SH-SY5Y (cell line): ENCODE measurements around the gene ZIC4.

ENCODE experiments used
- GATA2 ChIP-seq: IDR thresholded peaks from 2 replicates; pipeline ENCODE4 v1.6.1; 2011; ENCODE audit warnings: mild to moderate bottlenecking, low read depth, low read length
- GATA3 ChIP-seq: IDR thresholded peaks from 2 replicates; pipeline ENCODE4 v1.6.1; 2011; ENCODE audit warnings: low read depth, mild to moderate bottlenecking, low read length, moderate library complexity

DNA sequence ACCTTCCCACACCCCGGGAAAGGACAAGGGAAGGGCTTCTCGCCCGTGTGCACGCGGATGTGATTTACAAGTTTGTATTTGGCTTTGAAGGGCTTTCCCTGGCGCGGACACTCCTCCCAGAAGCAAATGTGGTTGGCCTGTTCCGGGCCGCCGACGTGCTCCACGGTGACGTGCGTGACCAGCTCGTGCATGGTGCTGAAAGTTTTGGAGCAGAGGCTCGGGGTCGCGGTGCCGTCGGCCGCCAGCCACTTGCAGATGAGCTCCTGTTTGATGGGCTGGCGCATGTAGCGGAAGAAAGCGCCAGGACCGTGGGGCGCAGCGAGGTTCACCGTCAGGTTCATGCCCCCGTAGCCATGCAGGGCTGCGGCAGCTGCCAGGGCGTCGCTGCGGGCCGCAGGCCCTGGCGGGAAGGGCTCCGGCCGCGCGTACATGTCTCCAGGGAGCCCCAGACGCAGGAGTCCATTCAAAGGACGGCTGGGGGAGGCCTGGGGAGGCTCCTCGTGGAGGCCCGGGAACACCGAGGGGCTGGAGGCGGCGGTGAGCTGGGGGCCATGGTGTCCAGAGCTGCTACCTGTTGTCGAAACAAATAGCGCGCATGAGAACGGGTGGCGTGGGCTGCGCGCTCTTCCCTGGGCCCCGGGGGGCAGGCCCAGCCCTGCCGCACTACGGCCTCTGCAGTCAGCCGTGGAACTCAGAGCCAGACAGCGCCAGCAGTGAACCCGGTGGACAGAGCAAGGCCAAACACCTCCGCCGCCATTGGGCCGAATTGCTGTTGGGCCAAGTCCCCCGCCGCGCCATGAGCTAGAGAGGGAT is 10.2 kb downstream of the ZIC4 start:
- TF ChIP-seq GATA3 (no peak), GATA2 (no peak)
